Measurements from ENCODE around the gene APBA2. TPM values are rescaled to one million over a fixed set of nuclear protein-coding genes. Genes with fewer than 3 reads are reported as not detected.

APBA2 gene
- total and polyA plus RNA-seq, 2 of the 13 experiments (the other 11 are each of a cell fraction or from before 2014, with no cell fraction given) = 0.62 to 2.3 TPM

- Histone ChIP-seq H3K27ac (ENCODE audit: extremely low read length, insufficient read depth, low read length) (no peak overlapping the region), H3K4me1 (ENCODE audit: insufficient read depth, low read length) (no peaks in the 10 kb centered on the region), H3K27me3 (ENCODE audit: control insufficient read depth in 1 of 2, insufficient read depth in 2 of 2, low read length in 2 of 2) (no peaks in the 10 kb centered on the region; a peak in 1 of 5 replicates), H3K4me2 (ENCODE audit: low read depth, low read length) (no peak overlapping the region), H2AFZ (ENCODE audit: low read length) (no peak overlapping the region), H3K4me3 (replicated peaks in 1 of 3; ENCODE audit: insufficient read depth in 1 of 3, low read depth in 2 of 3, low read length in 3 of 3) (no peak overlapping the region), H4K20me1 (ENCODE audit: insufficient read depth, low read length) (no peaks in the 10 kb centered on the region), H3K36me3 (replicated peaks in 1 of 2; ENCODE audit: control insufficient read depth in 1 of 2, insufficient read depth in 2 of 2, low read length in 2 of 2) (no peaks in the 10 kb centered on the region), H3K9ac (ENCODE audit: insufficient read depth, low read depth, low read length) (no peak overlapping the region), H3K9me3 (ENCODE audit: low read length) (no peaks in the 10 kb centered on the region), H3K79me2 (ENCODE audit: insufficient read depth, low read length) (no peaks in the 10 kb centered on the region)
- no peak for TF ChIP-seq ZNF317 (CRISPR knock-in tag; IDR thresholded peaks at IDR 0.05)
- no peak for TF ChIP-seq GFI1 (CRISPR knock-in tag; IDR thresholded peaks at IDR 0.05; ENCODE audit: borderline replicate concordance)
- no peak for TF ChIP-seq THAP9 (CRISPR knock-in tag; IDR thresholded peaks at IDR 0.05; ENCODE audit: borderline replicate concordance)
- intact Hi-C loops (cut with micrococcal nuclease; ENCODE audit: unreplicated experiment) = no loop called here
- ChIA-PET CTCF (ENCODE audit: low intra/inter-chr PET ratio, low total read pairs) (no interaction called here), POLR2A (no interaction called here)
- DNase-seq (ENCODE audit: low spot score) (no peak), FAIRE-seq (no peak), ATAC-seq (no peak)
- BruUV-seq (replicated peaks) = no TSS peak
- in situ Hi-C loops (cut with HindIII; ENCODE audit: extremely low pct_ligation_motif_present, low pct_unique_long_range_greater_than_20kb) = no loop called here
- 28% methylated on average over 4 of the region's 4 CpGs for WGBS (ENCODE audit: low lambda C conversion rate)
Observed at GRCh38 chr15:29074045-29074444, 188.3 kb downstream of the APBA2 start.

GRCh38 chr15:29078541-29078940 lies 192.8 kb downstream of the APBA2 start:
- no peak overlapping the region for H3K4me2 ChIP-seq (ENCODE audit: low read depth, low read length)
- CTCF ChIA-PET (ENCODE audit: low intra/inter-chr PET ratio, low total read pairs) = no interaction called here
- POLR2A ChIA-PET = no interaction called here

More at GRCh38 chr15:29078541-29078940, 192.8 kb downstream of the APBA2 start:
- in situ Hi-C loops (cut with HindIII; ENCODE audit: extremely low pct_ligation_motif_present, low pct_unique_long_range_greater_than_20kb) = no loop called here
- ATAC-seq = no peak
- no peaks in the 10 kb centered on the region for H3K9me3 ChIP-seq (ENCODE audit: low read length)
- FAIRE-seq = no peak
- no peaks in the 10 kb centered on the region; a peak in 1 of 5 replicates for H3K27me3 ChIP-seq (ENCODE audit: control insufficient read depth in 1 of 2, insufficient read depth in 2 of 2, low read length in 2 of 2)
- H3K79me2 ChIP-seq (ENCODE audit: insufficient read depth, low read length) = no peaks in the 10 kb centered on the region
- H3K9ac ChIP-seq (ENCODE audit: insufficient read depth, low read depth, low read length) = no peak overlapping the region
- H3K4me1 ChIP-seq (ENCODE audit: insufficient read depth, low read length) = no peaks in the 10 kb centered on the region
- no peak overlapping the region for H3K27ac ChIP-seq (ENCODE audit: extremely low read length, insufficient read depth, low read length)
- H3K36me3 ChIP-seq (replicated peaks in 1 of 2; ENCODE audit: control insufficient read depth in 1 of 2, insufficient read depth in 2 of 2, low read length in 2 of 2) = no peaks in the 10 kb centered on the region
- intact Hi-C loops (cut with micrococcal nuclease; ENCODE audit: unreplicated experiment) = no loop called here
- H3K4me3 ChIP-seq (replicated peaks in 1 of 3; ENCODE audit: insufficient read depth in 1 of 3, low read depth in 2 of 3, low read length in 3 of 3) = no peak overlapping the region
- no peak for TF ChIP-seq AGO1 (IDR thresholded peaks at IDR 0.05; ENCODE audit: low read depth, low read length, poor library complexity, severe bottlenecking)
- no peak for TF ChIP-seq TFDP2 (CRISPR knock-in tag; IDR thresholded peaks at IDR 0.05)
- no peak for TF ChIP-seq ZNF660 (CRISPR knock-in tag; IDR thresholded peaks at IDR 0.05; ENCODE audit: borderline replicate concordance, low read depth)
- TF ChIP-seq ZNF7 (CRISPR knock-in tag; IDR thresholded peaks at IDR 0.05) = no peak
- DNase-seq (ENCODE audit: low spot score) = no peak
- no peaks in the 10 kb centered on the region for H4K20me1 ChIP-seq (ENCODE audit: insufficient read depth, low read length)
- 70% methylated on average over 10 of the region's 10 CpGs for WGBS (ENCODE audit: low lambda C conversion rate)
- H2AFZ ChIP-seq (ENCODE audit: low read length) = no peak overlapping the region
- BruUV-seq (replicated peaks) = no TSS peak

Data from HepG2 (cell line).